ENCODE data around the gene MRPS7. TPM values are rescaled to one million over a fixed set of nuclear protein-coding genes. Genes with fewer than 3 reads are reported as not detected.

MRPS7 gene
- polyA plus RNA-seq, 1 donor from 2014 or later, result 63.3 TPM

DNA sequence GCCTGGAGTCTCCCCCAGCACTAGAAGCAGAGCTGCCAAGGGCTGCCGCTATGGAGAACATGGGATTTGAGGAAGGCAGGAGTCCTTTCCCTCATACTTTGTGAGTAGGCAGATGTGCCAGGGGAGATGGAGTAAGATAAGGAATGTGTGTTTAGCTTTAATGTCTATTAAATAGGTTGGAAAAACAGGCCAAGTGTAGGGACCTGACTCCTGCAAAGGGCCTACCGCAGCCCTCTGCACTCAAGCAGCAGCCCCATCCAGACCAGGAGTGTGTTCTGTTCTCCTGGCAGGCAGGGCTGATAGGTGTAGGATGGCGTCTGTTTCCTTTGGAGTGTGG, 11.1 kb downstream of the MRPS7 start:
- no peak overlapping the region for H3K4me2 ChIP-seq (ENCODE audit: low read length)
- no peaks in the 10 kb centered on the region for H4K20me1 ChIP-seq (ENCODE audit: insufficient read depth)
- H3K36me3 ChIP-seq (ENCODE audit: insufficient read depth, low read length), result no peaks in the 10 kb centered on the region
- no peaks in the 10 kb centered on the region for H3F3A ChIP-seq (ENCODE audit: insufficient read depth, low read length, poor library complexity, severe bottlenecking)
- TF ChIP-seq SMC3 (conservative IDR thresholded peaks at IDR 0.05; ENCODE audit: poor library complexity), result no peak
- no peak for TF ChIP-seq RAD21 (conservative IDR thresholded peaks at IDR 0.05)
- no peak for TF ChIP-seq REST (IDR thresholded peaks at IDR 0.05; ENCODE audit: borderline replicate concordance)
- TF ChIP-seq EZH2 (IDR thresholded peaks at IDR 0.05; ENCODE audit: borderline replicate concordance, insufficient read depth, low read length, poor library complexity, severe bottlenecking), result no peak
- no peak for TF ChIP-seq EP300 (conservative IDR thresholded peaks at IDR 0.05; ENCODE audit: poor library complexity, severe bottlenecking)
- TF ChIP-seq CTCF (IDR thresholded peaks at IDR 0.05; ENCODE audit: poor library complexity, severe bottlenecking), result no peak
- no peak for TF ChIP-seq MXI1 (conservative IDR thresholded peaks at IDR 0.05; ENCODE audit: poor library complexity, severe bottlenecking)
- TF ChIP-seq POLR2AphosphoS5 (IDR thresholded peaks at IDR 0.05), result no peak
- TF ChIP-seq TAF1 (IDR thresholded peaks at IDR 0.05; ENCODE audit: low read depth), result no peak
- H3K27me3 ChIP-seq (ENCODE audit: insufficient read depth, low read depth, low read length), result no peaks in the 10 kb centered on the region
- no peaks in the 10 kb centered on the region for H3K79me2 ChIP-seq (replicated peaks; ENCODE audit: insufficient read depth, low read length)
- no peak overlapping the region for H2AFZ ChIP-seq (ENCODE audit: low read depth, low read length)
- H3K4me3 ChIP-seq (ENCODE audit: low read length), result no peak overlapping the region
- no peaks in the 10 kb centered on the region for H3K9me3 ChIP-seq (ENCODE audit: low read length)
- H3K9me2 ChIP-seq (ENCODE audit: insufficient read depth, low read length), result no peaks in the 10 kb centered on the region
- H3K27ac ChIP-seq (ENCODE audit: low read length), result no peak overlapping the region
- H3K9ac ChIP-seq (ENCODE audit: low read length), result no peak overlapping the region

DNA sequence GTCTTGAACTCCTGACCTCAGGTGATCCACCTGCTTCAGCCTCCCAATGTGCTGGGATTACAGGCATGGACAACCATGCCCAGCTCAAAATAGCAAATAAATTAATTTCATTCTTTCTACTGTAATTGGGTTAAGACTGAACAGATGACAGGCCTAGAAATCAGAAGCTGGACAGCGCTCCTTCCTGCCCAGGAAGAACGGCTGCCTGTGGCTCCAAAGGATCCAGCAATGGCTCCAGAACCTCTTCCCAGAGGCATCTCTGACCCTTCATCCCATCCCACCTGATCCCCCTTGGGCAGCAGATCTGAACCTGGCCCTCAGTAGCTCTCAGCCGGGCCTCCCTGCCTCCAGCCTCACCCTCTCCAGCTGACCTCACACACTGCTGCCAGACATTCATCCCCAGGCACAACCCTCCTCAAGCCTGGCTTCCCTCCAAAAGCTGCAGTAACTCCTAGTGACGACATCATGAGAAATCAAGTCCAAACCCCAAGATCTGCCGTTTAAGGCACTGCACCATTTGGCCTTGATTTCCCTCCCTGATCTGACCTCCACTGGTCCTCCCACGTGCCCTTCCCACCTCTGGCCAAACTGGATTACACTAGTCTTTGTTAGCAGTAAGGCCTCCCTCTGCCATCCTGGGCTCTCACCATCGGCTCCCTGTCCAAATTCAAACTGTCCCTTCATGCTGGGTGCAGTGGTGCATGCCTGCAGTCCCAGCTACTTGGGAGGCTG, 12.5 kb downstream of the MRPS7 start:
- no peaks in the 10 kb centered on the region for H3K9me3 ChIP-seq (ENCODE audit: low read length)
- H3K36me3 ChIP-seq (ENCODE audit: insufficient read depth, low read length), result no peaks in the 10 kb centered on the region
- no peaks in the 10 kb centered on the region for H3F3A ChIP-seq (ENCODE audit: insufficient read depth, low read length, poor library complexity, severe bottlenecking)
- H3K4me3 ChIP-seq (ENCODE audit: low read length), result no peak overlapping the region
- TF ChIP-seq EZH2 (IDR thresholded peaks at IDR 0.05; ENCODE audit: borderline replicate concordance, insufficient read depth, low read length, poor library complexity, severe bottlenecking), result no peak
- TF ChIP-seq MXI1 (conservative IDR thresholded peaks at IDR 0.05; ENCODE audit: poor library complexity, severe bottlenecking), result no peak
- no peak for TF ChIP-seq EP300 (conservative IDR thresholded peaks at IDR 0.05; ENCODE audit: poor library complexity, severe bottlenecking)
- TF ChIP-seq REST (IDR thresholded peaks at IDR 0.05; ENCODE audit: borderline replicate concordance), result no peak
- no peak for TF ChIP-seq POLR2AphosphoS5 (IDR thresholded peaks at IDR 0.05)
- TF ChIP-seq CTCF (IDR thresholded peaks at IDR 0.05; ENCODE audit: poor library complexity, severe bottlenecking), result no peak
- no peak for TF ChIP-seq RAD21 (conservative IDR thresholded peaks at IDR 0.05)
- no peak for TF ChIP-seq SMC3 (conservative IDR thresholded peaks at IDR 0.05; ENCODE audit: poor library complexity)
- no peak for TF ChIP-seq TAF1 (IDR thresholded peaks at IDR 0.05; ENCODE audit: low read depth)
- no peak overlapping the region for H3K4me2 ChIP-seq (ENCODE audit: low read length)
- H3K27me3 ChIP-seq (ENCODE audit: insufficient read depth, low read depth, low read length), result no peaks in the 10 kb centered on the region
- H3K9ac ChIP-seq (ENCODE audit: low read length), result no peak overlapping the region
- H4K20me1 ChIP-seq (ENCODE audit: insufficient read depth), result no peaks in the 10 kb centered on the region
- H3K27ac ChIP-seq (ENCODE audit: low read length), result no peak overlapping the region
- H2AFZ ChIP-seq (ENCODE audit: low read depth, low read length), result no peak overlapping the region
- H3K79me2 ChIP-seq (replicated peaks; ENCODE audit: insufficient read depth, low read length), result no peaks in the 10 kb centered on the region
- no peaks in the 10 kb centered on the region for H3K9me2 ChIP-seq (ENCODE audit: insufficient read depth, low read length)
